MM.1S (cell line): ENCODE measurements around the gene LTBP1.

Experiments used
- DNase-seq: peaks from one replicate; pipeline ENCODE4 v3.0.0-alpha.2; 2015
- H2AFZ ChIP-seq: fragments of 300-600 bp; sonication (generic); 2 replicates; pipeline ENCODE4 v1.6.0; 2016; ENCODE audit warnings: antibody characterized with exemption, low read length
- H3F3A ChIP-seq: fragments of 300-600 bp; sonication (generic); 2 replicates; pipeline ENCODE4 v1.6.1; 2016; ENCODE audit warnings: mild to moderate bottlenecking, antibody characterized with exemption, low read length, moderate library complexity, mixed read lengths; ENCODE audit not compliant: insufficient read depth
- H3K27ac ChIP-seq: fragments of 300-600 bp; sonication (generic); 2 replicates; pipeline ENCODE4 v1.5.1; 2016; ENCODE audit warnings: mild to moderate bottlenecking, low read length
- H3K27me3 ChIP-seq: fragments of 300-600 bp; sonication (generic); replicated peaks from 2 replicates; pipeline ENCODE4 v1.6.0; 2016; ENCODE audit warnings: low read length; ENCODE audit not compliant: insufficient read depth
- H3K36me3 ChIP-seq: fragments of 300-600 bp; sonication (generic); replicated peaks from 2 replicates; pipeline ENCODE4 v1.6.1; 2016; ENCODE audit warnings: mild to moderate bottlenecking, low read length, mixed read lengths; ENCODE audit not compliant: insufficient read depth
- H3K4me1 ChIP-seq: fragments of 300-600 bp; sonication (generic); 2 replicates; pipeline ENCODE4 v1.6.1; 2016; ENCODE audit warnings: low read length, mixed read lengths
- H3K4me2 ChIP-seq: fragments of 300-600 bp; sonication (generic); 2 replicates; pipeline ENCODE4 v1.6.0; 2016; ENCODE audit warnings: low read depth, low read length
- H3K4me3 ChIP-seq: fragments of 300-600 bp; sonication (generic); 2 replicates; pipeline ENCODE4 v1.5.1; 2016; ENCODE audit warnings: low read length, mixed read lengths
- H3K79me2 ChIP-seq: fragments of 300-600 bp; sonication (generic); 2 replicates; pipeline ENCODE4 v1.6.1; 2016; ENCODE audit warnings: mixed run types, low read length, mixed read lengths
- H3K9ac ChIP-seq: fragments of 300-600 bp; sonication (generic); 2 replicates; pipeline ENCODE4 v1.6.1; 2016; ENCODE audit warnings: low read length, mixed read lengths
- H3K9me2 ChIP-seq: fragments of 300-600 bp; sonication (generic); replicated peaks from 2 replicates; pipeline ENCODE4 v1.6.1; 2016; ENCODE audit warnings: mild to moderate bottlenecking, low read length, mixed read lengths; ENCODE audit not compliant: insufficient read depth
- H3K9me3 ChIP-seq: fragments of 300-600 bp; sonication (generic); replicated peaks from 2 replicates; pipeline ENCODE4 v1.6.1; 2016; ENCODE audit warnings: mild to moderate bottlenecking, low read length, mixed read lengths; ENCODE audit not compliant: insufficient read depth
- H4K20me1 ChIP-seq: fragments of 300-600 bp; sonication (generic); 2 replicates; pipeline ENCODE4 v1.6.1; 2016; ENCODE audit warnings: mild to moderate bottlenecking, low read length, moderate library complexity, mixed read lengths; ENCODE audit not compliant: insufficient read depth
- CTCF ChIP-seq: fragments of 300-600 bp; sonication (generic); IDR thresholded peaks from 2 replicates; pipeline ENCODE4 v1.5.1; 2016; ENCODE audit warnings: antibody characterized with exemption, low read length, mixed read lengths
- EZH2 ChIP-seq: fragments of 300-600 bp; sonication (generic); optimal IDR thresholded peaks from 2 replicates; pipeline ENCODE3; 2017; ENCODE audit warnings: low read depth, mild to moderate bottlenecking, antibody characterized with exemption, low read length, mixed read lengths
- EZH2phosphoT487 ChIP-seq: fragments of 300-600 bp; sonication (generic); IDR thresholded peaks from 2 replicates; pipeline ENCODE4 v1.6.1; 2018; ENCODE audit warnings: antibody characterized with exemption, low read length

The LTBP1 gene

GRCh38 chr2:33085646-33086045 is 138.9 kb downstream of the LTBP1 start:
- no peaks in the 10 kb centered on the region for H3K79me2 ChIP-seq
- no peaks in the 10 kb centered on the region for H3K9me2 ChIP-seq
- no peaks in the 10 kb centered on the region for H3K36me3 ChIP-seq
- H3F3A ChIP-seq = no peaks in the 10 kb centered on the region
- no peaks in the 10 kb centered on the region for H3K9me3 ChIP-seq
- H3K4me3 ChIP-seq = no peak overlapping the region
- H3K4me2 ChIP-seq = no peak overlapping the region
- TF ChIP-seq EZH2phosphoT487 (no peak), EZH2 (no peak), CTCF (no peak)
- no peak overlapping the region for H3K9ac ChIP-seq
- no peak overlapping the region for H3K27ac ChIP-seq
- no peak for DNase-seq
- H4K20me1 ChIP-seq = no peaks in the 10 kb centered on the region
- H3K27me3 ChIP-seq = no peaks in the 10 kb centered on the region
- 0 out of 2 replicates have a peak, but pooled peaks cover 5% of the 10 kb centered on the region for H3K4me1 ChIP-seq
- no peak overlapping the region for H2AFZ ChIP-seq

- no peaks in the 10 kb centered on the region for H3F3A ChIP-seq
- H3K4me3 ChIP-seq = no peak overlapping the region
- no peaks in the 10 kb centered on the region for H3K79me2 ChIP-seq
- no peak for TF ChIP-seq CTCF
- 0 out of 2 replicates have a peak overlapping the region, but pooled peaks have one; percentile 4 for H2AFZ ChIP-seq
- H3K9ac ChIP-seq = no peak overlapping the region
- no peaks in the 10 kb centered on the region for H3K27me3 ChIP-seq
- no peak overlapping the region for H3K27ac ChIP-seq
- no peaks in the 10 kb centered on the region for H3K9me3 ChIP-seq
- 0 out of 2 replicates have a peak, but pooled peaks cover 5% of the 10 kb centered on the region for H3K4me1 ChIP-seq
- DNase-seq = peak; percentile 16
- H3K9me2 ChIP-seq = no peaks in the 10 kb centered on the region
- H4K20me1 ChIP-seq = no peaks in the 10 kb centered on the region
- no peaks in the 10 kb centered on the region for H3K36me3 ChIP-seq
- peak overlapping the region; percentile 44; the same call in 1 of the 2 replicates for H3K4me2 ChIP-seq
These were observed 139.8 kb downstream of the LTBP1 start for GRCh38 chr2:33086400-33087015.

- Histone ChIP-seq H3K27me3 (no peaks in the 10 kb centered on the region), H2AFZ (no peak overlapping the region), H3K9me2 (no peaks in the 10 kb centered on the region), H3K9me3 (no peaks in the 10 kb centered on the region), H3K4me1 (0 out of 2 replicates have a peak, but pooled peaks cover 5% of the 10 kb centered on the region), H3K36me3 (no peaks in the 10 kb centered on the region), H3K9ac (no peak overlapping the region), H3K27ac (no peak overlapping the region), H3K79me2 (no peaks in the 10 kb centered on the region), H3K4me3 (no peak overlapping the region), H3F3A (no peaks in the 10 kb centered on the region), H3K4me2 (no peak overlapping the region), H4K20me1 (no peaks in the 10 kb centered on the region)
- TF ChIP-seq EZH2phosphoT487 (no peak), EZH2 (no peak)
- DNase-seq = no peak
These were observed 143.9 kb downstream of the LTBP1 start for GRCh38 chr2:33090553-33091134.

GRCh38 chr2:33091541-33092123 is 144.9 kb downstream of the LTBP1 start:
- Histone ChIP-seq H3K4me3 (no peak overlapping the region), H3K27ac (no peak overlapping the region), H4K20me1 (no peaks in the 10 kb centered on the region), H3F3A (no peaks in the 10 kb centered on the region), H3K4me1 (no peaks in the 10 kb centered on the region), H2AFZ (no peak overlapping the region), H3K27me3 (no peaks in the 10 kb centered on the region), H3K4me2 (no peak overlapping the region), H3K9me2 (no peaks in the 10 kb centered on the region), H3K79me2 (no peaks in the 10 kb centered on the region), H3K9ac (no peak overlapping the region), H3K36me3 (no peaks in the 10 kb centered on the region), H3K9me3 (no peaks in the 10 kb centered on the region)
- TF ChIP-seq EZH2phosphoT487 (no peak), CTCF (no peak), EZH2 (no peak)
- no peak for DNase-seq
